Fibroblast of lung (primary cell): Measurements from ENCODE around the gene GOLGA8B.
"Not testable (repeated sequence)": the region's sequence is repeated elsewhere in the genome, so short reads cannot be mapped to it uniquely, and the experiment has no call there.

Experiments
- CTCF ChIP-seq, 2 donors: IDR thresholded peaks in 1 of 2; conservative IDR thresholded peaks in 1 of 2; 1 replicate in 1 of 2; 2 replicates in 1 of 2; pipeline ENCODE4 v1.5.1; 2011 to 2012; ENCODE audit warnings: low read length in 2 of 2, control low read depth in 1 of 2, inconsistent platforms in 1 of 2, low read depth in 1 of 2, mild to moderate bottlenecking in 1 of 2
- EZH2 ChIP-seq: IDR thresholded peaks from 2 replicates; pipeline ENCODE4 v1.5.1; 2012; ENCODE audit warnings: low read length, control low read depth, mild to moderate bottlenecking; ENCODE audit errors: missing control alignments

DNA sequence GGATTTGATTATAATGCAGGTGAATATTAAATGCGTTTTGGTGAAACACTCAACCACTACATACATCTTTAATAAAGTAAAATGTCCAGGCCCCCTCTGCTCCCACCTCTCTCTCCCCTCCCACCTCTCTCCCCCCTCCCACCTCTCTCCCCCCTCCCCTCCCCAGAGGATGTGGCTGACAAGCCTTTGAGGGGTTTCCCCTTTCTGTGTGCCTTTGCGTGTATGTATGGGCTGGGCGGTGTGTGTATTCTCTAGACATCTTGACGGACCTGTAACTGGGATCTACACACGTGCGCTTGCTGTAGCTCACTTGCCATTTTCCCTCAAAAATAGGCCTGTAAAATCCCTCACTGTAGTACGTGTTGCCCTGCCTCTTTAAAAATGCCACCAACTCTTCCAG is 28.3 kb downstream of the GOLGA8B start:
- TF ChIP-seq EZH2; CTCF (conservative IDR thresholded peaks at IDR 0.05 in 1 of 2, IDR thresholded peaks at IDR 0.05 in 1 of 2; ENCODE audit: low read depth in 1 of 2, low read length in 2 of 2): not testable (repeated sequence)
